HG02970 (cell line): ENCODE data around the gene MTARC2.
"Not testable (repeated sequence)": the region's sequence is repeated elsewhere in the genome, so short reads cannot be mapped to it uniquely, and the experiment has no call there.

Source experiments
- ATAC-seq: cut with Tn5 transposase; IDR thresholded peaks from one replicate; pipeline ENCODE4 v1.9.1; 2021; ENCODE audit warnings: mild to moderate bottlenecking, moderate library complexity, moderate number of reproducible peaks; ENCODE audit not compliant: unreplicated experiment, low FRiP score

The MTARC2 gene

DNA sequence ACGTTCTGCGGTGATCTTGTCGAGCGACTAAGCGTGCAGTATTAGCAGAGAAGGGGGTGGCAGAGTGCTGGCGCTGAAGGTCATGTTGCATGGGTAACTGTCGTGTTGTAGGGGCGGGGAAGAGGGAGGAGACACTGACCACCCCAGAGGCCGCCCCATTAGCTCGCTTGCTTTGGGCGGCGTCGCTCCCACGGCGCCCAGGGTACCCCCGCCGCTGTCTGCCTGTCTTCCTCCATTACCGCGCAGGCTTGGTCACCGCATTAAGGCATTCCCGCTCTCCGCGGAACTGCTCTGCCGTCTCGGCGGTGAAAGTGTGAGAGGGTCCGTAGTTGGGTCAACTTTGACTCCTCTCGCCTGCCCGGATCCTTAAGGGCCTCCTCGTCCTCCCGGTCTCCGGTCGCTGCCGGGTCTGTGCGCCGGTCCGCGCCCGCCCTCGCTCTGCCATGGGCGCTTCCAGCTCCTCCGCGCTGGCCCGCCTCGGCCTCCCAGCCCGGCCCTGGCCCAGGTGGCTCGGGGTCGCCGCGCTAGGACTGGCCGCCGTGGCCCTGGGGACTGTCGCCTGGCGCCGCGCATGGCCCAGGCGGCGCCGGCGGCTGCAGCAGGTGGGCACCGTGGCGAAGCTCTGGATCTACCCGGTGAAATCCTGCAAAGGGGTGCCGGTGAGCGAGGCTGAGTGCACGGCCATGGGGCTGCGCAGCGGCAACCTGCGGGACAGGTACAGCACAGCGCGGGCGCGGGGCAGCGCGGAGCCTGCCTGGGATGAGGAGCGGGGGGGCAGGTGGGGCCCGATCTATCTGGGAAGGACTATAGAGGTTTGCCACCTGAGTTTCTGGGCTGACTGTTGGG, at the start of gene MTARC2:
Gene MTARC2 (plus strand): TSS at position 234 of the 846 bp plus-strand sequence. CDS start 210 bp downstream, at position 444.
- ATAC-seq = peak; percentile 79

DNA sequence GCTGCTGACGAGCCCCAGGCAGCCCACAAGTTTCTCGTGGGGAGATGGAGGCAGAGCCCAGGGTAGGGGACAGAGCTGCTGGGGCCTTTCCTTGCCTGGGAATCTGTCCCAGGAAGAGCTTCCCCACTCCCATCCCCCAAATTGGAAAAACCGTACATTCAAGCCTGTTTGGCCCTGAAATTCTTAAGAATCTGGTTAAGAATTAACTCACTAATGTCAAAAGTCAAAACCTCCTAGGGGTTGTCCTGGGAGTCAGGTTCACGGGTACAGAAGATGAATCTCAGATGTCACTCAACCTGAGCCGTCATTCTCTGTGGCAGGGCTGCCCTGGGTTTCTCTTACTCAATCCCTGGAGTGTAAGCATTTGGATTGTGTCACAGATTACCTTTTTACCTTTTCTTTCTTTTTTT, 49.5 kb upstream of the MTARC2 start:
- no peak for ATAC-seq

DNA sequence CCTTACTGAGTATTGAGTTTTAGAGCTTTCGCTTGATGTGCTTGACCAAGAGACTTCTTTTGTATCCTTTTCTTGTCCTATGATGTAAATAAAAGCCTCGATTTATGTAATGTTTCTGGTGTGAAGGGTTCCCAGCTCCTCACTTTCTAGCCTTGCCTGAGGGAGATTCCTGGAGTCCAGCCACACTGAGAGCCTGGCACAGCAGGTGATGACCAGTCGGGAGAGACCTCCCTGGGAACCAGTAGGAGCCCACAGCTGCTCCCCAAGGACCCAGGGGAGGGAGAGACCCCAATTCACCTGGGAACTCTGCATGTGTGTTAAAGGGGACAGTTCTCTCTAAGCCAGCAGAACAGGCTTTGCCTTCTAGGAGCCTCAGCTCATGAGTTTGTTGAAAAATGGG, 49.1 kb upstream of the MTARC2 start:
- ATAC-seq = no peak

DNA sequence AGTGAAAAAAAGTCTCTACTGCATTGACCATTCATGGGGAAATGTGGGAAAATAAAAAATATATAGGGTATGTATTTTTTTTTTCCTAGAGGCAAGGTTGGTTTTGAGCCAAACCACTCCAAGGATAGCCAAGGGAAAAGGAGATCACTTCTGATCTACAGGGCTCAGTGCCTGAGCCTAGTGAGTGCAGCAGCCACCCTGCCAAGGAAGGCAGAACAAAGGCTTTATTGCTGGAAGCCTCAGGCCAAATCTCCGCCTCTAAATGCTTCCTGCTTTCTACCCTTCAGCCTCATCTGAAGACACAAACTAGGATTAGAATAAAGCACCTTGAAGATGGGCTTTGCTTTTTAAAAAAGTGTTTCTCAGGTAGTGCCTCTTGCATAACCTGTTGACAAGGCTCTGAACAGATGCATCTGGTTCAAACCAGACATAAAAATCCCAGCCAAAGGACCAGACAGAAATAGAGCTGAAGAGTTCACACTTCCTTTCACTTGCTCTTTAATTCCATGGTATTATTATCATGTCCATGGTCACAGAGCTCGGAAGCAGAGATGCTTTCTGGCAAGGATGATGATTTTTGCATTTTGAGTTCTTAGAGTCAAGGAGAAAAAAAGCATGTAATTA, 47.5 kb upstream of the MTARC2 start:
- ATAC-seq = no peak

DNA sequence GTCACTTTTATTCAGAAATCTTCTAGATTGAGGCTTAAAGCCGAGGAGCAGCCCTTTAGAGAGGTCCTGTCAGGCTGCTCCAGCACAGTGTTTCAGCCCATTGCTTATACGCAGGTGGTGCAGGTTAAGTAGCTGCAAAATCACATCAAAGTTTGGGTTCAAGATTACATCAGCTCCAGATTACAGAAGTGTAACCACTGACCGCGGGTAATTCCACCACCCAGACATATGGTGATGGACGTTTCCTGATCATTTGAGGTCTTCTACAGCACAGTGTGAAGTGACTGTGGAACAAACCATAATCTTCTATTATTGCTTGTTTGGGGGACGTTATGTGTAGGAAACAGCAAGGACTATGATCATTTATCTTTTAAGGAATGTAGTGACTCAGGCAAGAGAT, 46.1 kb upstream of the MTARC2 start:
- ATAC-seq = no peak

DNA sequence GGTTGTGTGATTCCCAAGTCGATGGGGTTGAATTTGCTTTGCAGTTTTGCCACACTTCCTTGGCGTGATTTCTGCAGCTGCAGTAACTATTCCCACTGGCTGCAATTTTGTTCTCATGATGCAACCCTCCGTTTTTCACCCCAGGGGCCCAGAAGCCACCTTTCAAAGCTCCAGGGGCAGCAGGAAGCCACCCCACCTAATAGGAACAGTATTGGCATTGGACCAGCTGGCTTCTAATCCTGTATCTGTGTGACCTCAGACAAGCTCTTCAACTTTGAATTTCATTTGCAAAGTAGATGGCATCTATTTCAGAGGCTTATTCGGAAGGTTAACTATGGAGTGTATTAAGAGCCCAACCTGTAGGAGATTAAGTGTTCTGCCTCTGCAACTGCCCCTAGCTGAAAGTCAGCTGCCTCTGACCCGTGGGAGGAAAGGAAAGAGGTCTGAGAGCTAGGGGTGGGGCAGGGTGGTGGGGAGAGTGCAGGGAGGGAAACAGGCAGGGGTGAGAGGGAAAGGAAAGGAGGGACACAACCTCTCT, 45.3 kb upstream of the MTARC2 start:
- ATAC-seq = no peak

DNA sequence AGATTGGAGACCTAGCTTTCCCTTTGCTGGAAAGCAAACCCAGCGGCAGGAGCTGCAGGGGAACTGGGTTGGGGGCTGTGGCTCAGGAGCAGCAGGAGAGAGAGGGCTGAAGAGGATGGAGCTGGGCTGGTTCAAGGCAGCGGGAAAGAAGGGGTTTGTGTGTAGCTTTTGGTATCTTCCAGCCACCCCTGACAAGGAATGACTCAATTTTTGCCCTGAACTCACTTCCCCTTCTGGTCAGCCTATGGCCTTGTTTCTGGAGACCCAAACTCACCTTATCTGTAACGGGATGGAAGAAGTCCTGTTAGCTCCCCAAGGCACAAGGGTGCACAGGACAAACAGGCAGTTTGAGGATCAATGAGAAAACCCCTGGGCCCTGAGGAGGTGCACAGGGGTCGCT, 44.8 kb upstream of the MTARC2 start:
- no peak for ATAC-seq

DNA sequence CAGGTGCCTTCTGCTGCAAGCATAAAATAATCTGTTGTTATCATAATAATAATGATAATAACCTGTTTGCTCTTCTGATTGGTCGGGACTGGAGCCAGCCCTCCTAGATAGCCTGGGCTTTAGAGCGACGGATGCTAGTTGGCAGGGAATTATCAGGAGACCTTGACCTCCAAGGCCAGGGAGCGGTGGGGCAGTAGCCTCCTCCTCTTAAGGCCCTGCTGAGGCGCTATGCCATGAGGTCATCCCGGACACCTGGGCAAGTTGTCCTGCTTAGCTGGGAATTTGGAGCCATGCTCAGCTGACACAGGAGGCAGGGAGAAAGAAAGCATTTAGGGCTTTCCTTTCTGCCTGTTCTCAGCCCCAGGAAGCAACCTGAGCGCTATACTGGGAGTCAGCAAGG, 42.3 kb upstream of the MTARC2 start:
- no peak for ATAC-seq

DNA sequence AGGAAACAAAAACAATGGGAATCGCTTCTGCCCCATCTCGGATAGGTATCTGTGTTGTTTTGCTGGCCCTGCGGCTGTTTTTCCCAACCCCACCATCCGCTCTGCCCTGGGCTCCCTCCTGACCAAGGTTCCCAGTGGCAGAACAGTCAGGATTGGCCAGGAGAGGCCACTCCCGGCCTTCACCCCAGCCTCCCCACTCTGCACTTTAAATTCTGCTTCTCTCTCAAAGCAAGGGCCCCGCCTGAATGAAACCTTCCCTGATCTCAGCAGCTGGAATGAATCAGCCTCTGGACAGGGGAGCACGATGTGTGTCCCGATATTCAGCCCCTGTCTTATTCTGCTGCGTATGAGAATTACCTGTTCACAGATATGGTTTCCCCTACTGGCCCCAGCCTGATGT, 41.6 kb upstream of the MTARC2 start:
- ATAC-seq = no peak

DNA sequence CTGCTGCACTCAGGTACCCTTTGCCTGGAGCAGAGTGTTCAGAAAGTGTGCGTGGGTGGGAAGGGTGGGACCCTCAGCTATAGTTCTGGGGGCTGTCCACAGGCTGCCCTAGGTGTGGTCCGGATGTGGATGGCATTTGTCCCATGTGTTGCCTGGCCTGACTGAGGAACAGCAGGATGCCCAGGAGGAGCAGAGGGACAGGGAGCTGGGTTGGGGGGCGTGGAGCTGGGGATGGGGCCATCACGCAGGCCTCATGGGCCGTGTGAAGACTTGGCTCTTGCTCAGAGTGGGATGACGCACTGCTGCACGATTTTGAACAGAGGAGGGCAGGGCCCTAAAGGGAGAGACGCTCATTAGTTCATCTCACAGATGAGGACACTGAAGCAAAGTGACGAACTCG, 41.0 kb upstream of the MTARC2 start:
- ATAC-seq = no peak

DNA sequence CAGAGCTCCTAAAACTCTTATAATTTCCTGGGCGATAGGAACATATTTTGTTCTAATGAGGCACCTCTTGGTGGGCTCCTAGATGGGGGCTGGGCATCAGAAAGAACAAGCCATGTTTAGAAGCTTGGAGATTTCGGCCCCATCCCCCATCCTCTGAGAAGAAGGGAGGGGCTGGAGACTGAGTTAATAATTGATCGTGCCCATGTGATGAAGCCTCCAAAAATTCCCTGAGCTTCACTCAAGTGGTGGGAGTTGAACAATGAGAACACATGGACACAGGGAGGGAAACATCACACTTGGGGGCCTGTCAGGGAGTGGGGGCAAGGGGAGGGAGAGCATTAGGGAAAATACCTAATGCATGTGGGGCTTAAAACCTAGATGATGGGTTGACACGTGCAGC, 39.9 kb upstream of the MTARC2 start:
- ATAC-seq = no peak

DNA sequence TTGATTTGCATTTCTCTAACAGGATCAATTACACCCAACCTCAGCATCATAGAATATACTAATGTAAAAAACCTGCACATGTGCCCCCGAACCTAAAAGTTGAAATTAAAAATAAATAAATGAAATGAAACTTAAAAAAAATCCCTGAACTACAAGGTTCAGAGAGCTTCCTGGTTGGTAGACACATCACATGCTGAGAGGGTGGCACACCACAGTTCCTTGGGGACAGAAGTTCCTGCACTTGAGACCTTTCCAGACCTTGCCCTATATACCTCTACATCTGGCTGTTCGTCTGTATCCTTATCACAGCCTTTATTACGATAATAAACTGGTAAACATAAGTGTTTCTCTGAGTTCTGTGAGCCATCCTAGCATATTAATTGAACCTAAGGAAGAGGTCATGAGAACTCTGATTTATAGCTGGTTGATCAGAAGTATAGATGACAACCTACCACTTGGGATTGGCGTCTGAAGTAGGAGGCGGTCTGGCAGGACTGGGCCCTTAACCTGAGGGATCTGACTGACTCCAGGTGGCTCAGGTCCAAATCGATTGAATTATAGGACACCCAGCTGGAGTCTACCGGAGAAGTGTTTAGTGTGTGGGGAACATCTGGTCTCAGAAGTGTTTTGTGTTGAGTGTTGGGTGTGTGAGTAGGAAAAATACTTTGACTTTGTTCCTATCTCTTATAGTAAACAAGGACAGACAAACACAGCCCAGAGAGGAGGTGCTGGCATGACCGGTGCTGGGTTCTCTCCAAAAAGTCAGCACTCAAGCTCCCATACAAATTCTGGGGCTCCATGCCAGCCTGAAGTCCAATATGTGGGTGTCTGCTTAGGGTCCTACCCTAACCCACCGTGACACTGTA, 39.0 kb upstream of the MTARC2 start:
- no peak for ATAC-seq

DNA sequence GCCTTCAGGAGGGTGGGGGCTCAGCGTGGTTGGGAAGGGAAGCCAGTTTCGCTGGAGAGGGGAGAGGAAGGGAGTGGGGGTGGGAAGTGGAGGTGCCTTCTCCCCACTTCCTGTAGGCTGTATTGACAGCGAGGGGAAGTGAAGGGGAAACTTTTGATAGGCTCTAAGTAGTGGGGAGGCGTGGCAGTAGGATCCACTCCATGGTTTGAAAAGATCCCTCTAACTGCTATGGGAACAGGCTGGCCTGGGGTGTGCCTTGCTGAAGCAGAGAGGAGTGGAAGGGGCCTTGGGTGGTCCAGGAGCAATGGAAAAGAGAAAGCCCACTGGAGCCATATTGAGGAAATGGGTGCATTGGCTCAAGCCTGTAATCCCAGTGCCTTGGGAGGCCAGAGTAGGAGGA, 37.8 kb upstream of the MTARC2 start:
- no peak for ATAC-seq

DNA sequence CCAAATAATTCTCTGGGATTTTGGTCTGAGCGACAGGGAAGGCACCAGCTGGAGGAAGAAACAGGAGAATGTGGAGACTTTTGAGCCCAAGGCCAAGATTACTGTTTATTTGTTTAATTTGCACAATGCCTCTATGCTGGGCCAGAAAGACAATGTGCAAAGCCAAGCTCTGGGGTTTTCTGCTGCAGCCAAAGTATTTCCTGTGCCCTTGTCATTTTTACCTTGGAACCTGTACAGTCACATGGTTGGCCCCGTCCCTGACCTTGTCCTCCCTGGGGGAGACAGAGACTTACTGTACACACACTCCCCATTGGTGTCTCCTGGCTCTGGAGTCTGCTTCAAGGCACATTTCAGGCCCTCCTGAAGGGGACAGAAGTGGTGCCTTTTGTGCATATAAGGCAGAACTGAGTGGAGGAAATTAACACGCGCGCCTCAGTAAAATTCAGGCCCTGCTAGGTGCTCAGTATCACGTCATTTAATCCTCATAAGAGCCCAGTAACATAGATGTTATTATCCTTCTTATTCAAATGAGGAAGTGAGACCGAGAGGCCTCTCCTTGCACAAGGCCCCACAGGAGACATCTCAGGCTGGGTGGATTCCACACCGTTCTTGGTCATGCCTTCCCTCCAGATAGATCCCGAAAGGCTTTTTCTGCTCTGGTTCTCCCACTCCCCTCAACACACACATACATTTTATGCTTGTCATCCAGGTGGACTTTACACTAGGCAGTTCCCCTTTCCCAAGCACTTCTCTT, 36.9 kb upstream of the MTARC2 start:
- ATAC-seq = peak; percentile 74

DNA sequence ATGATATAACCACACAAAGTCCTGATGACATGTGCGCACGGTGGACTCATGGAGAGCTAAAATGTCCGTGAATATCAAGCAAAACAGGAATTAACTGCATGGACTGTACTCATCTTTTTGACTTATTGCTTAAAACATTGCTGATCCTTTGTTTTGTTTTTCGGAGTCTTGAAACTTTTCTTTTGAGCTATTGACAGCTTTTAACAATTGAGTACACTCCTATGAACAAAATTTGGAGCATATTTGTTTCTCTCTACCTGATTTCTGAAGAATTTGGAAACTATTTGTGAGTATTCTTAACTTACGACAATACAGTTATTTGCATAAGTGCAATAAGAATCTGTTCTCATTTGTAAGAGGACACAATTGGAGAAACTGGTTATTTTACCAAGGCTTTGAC, 32.1 kb upstream of the MTARC2 start:
- not testable (repeated sequence) for ATAC-seq

DNA sequence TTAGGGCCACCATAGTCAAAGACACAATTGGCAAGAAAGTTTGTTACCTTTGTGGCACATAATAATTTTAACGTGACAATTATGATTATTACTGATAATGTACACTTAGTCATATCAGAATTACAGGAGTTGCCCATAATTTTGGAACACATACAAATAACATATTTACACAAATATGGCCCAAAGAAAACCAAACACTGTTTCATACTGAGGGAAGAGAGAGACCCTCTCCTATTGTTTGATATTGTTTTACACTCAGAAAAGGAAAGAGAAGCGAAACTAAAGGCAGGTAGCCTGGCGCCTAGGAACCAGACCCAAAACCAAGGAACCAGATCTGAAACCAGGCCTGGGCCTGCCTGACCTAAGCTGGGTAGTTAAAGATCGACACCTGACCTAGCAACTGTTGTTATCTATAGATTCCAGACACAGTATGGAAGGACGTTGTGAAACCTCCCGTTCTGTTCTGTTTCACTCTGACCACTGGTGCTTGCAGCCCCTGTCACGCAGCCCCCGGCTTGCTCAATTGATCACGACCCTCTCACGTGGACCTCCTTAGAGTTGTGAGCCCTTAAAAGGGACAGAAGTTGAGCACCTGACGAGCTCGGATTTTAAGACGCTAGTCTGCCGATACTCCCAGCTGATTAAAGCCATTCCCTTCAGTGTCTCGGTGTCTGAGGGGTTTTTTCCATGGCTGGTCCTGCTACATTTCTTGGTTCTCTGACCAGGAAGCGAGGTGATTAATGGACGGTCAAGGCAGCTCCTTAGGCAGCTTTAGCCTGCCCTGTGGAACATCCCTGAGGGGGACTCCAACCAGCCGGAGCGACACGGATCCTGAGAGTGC, 30.1 kb upstream of the MTARC2 start:
- no peak for ATAC-seq

DNA sequence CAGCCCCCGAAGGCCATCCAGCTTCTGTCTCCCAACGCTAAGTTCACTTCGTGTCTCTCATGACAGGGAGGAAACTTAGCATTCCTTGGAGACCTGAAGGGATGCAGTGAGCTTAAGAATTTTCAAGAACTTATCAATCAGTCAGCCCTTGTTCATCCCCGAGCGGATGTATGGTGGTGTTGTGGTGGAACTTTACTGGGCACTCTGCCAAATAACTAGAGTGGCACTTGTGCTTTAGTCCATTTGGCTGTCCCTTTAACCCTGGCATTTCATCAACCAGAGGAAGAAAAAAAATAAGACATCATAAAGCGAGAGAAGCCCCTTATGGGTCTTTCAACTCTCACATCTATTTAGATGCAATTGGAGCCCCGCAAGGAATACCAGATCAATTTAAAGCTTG, 26.9 kb upstream of the MTARC2 start:
- not testable (repeated sequence) for ATAC-seq

DNA sequence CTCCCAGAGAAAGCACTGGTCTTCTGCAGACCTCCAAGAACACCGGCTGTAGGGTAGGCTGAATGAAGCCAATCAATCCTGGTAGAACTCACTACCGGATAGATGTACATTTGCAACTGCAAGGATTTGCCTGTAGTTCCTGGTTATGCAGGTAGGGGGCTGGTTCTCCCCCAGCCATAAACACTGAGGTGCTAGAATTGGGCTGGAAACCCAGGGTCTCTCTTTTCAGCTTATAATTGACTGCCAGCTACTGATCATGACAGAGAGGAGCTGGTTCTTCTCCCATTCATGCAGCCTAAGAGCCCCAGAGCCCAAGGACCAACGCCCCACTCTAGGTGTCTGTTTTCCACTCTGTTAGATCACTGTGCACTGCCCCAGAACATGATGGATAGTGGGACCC, 21.5 kb upstream of the MTARC2 start:
- ATAC-seq = no peak

DNA sequence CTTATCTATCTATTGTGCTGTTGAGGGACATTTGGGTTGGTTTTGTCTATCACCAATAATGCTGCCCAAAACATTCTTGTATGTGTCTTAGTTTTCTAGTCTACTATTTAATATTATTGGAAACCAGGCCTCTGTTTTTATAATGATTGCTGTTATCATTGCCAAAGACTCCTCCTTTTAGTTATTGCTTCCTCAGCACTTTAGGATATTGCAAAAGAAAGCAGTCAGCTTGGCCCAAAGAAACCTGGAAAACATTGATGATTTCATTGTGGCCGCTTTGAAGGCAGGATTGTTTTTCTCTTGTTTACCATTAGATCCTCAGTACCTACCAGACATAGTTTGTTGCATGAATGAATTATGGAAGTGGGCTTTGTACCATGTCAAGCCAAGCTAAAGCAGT, 20.6 kb upstream of the MTARC2 start:
- no peak for ATAC-seq
